GM21723 (cell line): ENCODE measurements around the gene BTNL8.

Experiments
- ATAC-seq: cut with Tn5 transposase; IDR thresholded peaks from one replicate; pipeline ENCODE4 v1.9.1; 2021; ENCODE audit warnings: mild to moderate bottlenecking, moderate library complexity; ENCODE audit not compliant: unreplicated experiment

BTNL8 gene

GRCh38 chr5:180898621-180899246, at the start of gene BTNL8:
Gene BTNL8, plus strand, starts transcription at chr5:180899159. Its CDS starts 152 bp downstream, at chr5:180899311.
- no peak for ATAC-seq

GRCh38 chr5:180849827-180850226, 49.1 kb upstream of the BTNL8 start:
- ATAC-seq: no peak

- no peak for ATAC-seq
These were observed 48.4 kb upstream of the BTNL8 start for GRCh38 chr5:180850434-180851078.

- ATAC-seq: no peak
These were observed 46.5 kb upstream of the BTNL8 start for GRCh38 chr5:180852495-180852894.

- ATAC-seq: no peak
These were observed 45.7 kb upstream of the BTNL8 start for GRCh38 chr5:180853121-180853847.

GRCh38 chr5:180853848-180854176, 45.1 kb upstream of the BTNL8 start:
- no peak for ATAC-seq

GRCh38 chr5:180858586-180858985, 40.4 kb upstream of the BTNL8 start:
- no peak for ATAC-seq

- ATAC-seq: peak; percentile 63
These were observed 38.6 kb upstream of the BTNL8 start for GRCh38 chr5:180860273-180860886.

GRCh38 chr5:180860887-180861822, 37.8 kb upstream of the BTNL8 start, which contains the start of gene ZFP62:
Gene ZFP62, minus strand, starts transcription at chr5:180861276. Its CDS starts 57 bp downstream, at chr5:180861219.
- peak; percentile 85 for ATAC-seq

- no peak for ATAC-seq
These were observed 36.3 kb upstream of the BTNL8 start for GRCh38 chr5:180862645-180863044.

- ATAC-seq: no peak
These were observed 32.8 kb upstream of the BTNL8 start for GRCh38 chr5:180865981-180866695.

- no peak for ATAC-seq
These were observed 32.0 kb upstream of the BTNL8 start for GRCh38 chr5:180866985-180867384.

GRCh38 chr5:180868960-180869359, 30.0 kb upstream of the BTNL8 start:
- peak; percentile 52 for ATAC-seq

GRCh38 chr5:180869587-180869986, 29.4 kb upstream of the BTNL8 start:
- ATAC-seq: no peak

- no peak for ATAC-seq
These were observed 28.5 kb upstream of the BTNL8 start for GRCh38 chr5:180870276-180871068.

- ATAC-seq: no peak
These were observed 26.5 kb upstream of the BTNL8 start for GRCh38 chr5:180872419-180872818.

- no peak for ATAC-seq
These were observed 25.1 kb upstream of the BTNL8 start for GRCh38 chr5:180873615-180874520.
